H1 (cell line): ENCODE results near the gene AARSD1. TPM values are rescaled to one million over a fixed set of nuclear protein-coding genes. Genes with fewer than 3 reads are reported as not detected.

Source experiments
- CTCF ChIA-PET: fragments of 300-600 bp; sonication (Branson Sonifier 250); formaldehyde crosslinking; loops from one replicate; lab custom pipeline; 2021; ENCODE audit not compliant: partially characterized antibody; lab: Charles Lee
- POLR2A ChIA-PET: fragments of 300-600 bp; sonication (Branson Sonifier 250); formaldehyde crosslinking; loops from one replicate; lab custom pipeline; 2021; ENCODE audit warnings: inconsistent platforms; ENCODE audit not compliant: partially characterized antibody; lab: Charles Lee
- DNase-seq, 2 experiments: peaks; one replicate each; pipeline versions ENCODE4 v3.0.0 to v3.0.0-alpha.2; 2010 to 2022; ENCODE audit warnings: low spot score in 2 of 2, low read depth in 1 of 2, mixed read lengths in 1 of 2
- FAIRE-seq: peaks from 2 replicates; lab custom pipeline; 2011; peaks lifted over from hg19 to GRCh38; lab: Jason Lieb, UNC
- H2AFZ ChIP-seq: 2 replicates; pipeline ENCODE4 v1.8.1; 2012; ENCODE audit warnings: low read length, inconsistent platforms
- H2AK5ac ChIP-seq: 2 replicates; pipeline ENCODE4 v1.6.1; 2013; ENCODE audit warnings: low read depth, low read length
- H2BK120ac ChIP-seq: replicated peaks from 2 replicates; pipeline ENCODE3; 2013; ENCODE audit warnings: low read depth, low read length, inconsistent platforms
- H2BK12ac ChIP-seq: 2 replicates; pipeline ENCODE4 v1.6.1; 2013; ENCODE audit warnings: low read depth, low read length
- H2BK15ac ChIP-seq: 2 replicates; pipeline ENCODE4 v1.6.1; 2013; ENCODE audit warnings: low read length
- H2BK20ac ChIP-seq: 2 replicates; pipeline ENCODE4 v1.6.1; 2013; ENCODE audit warnings: low read length
- H2BK5ac ChIP-seq: 2 replicates; pipeline ENCODE4 v1.6.1; 2013; ENCODE audit warnings: low read depth, low read length
- H3K14ac ChIP-seq: 2 replicates; pipeline ENCODE4 v1.6.1; 2013; ENCODE audit warnings: inconsistent platforms; ENCODE audit not compliant: insufficient read length
- H3K18ac ChIP-seq: 2 replicates; pipeline ENCODE4 v1.6.1; 2013; ENCODE audit warnings: low read length; ENCODE audit errors: extremely low read depth
- H3K23ac ChIP-seq: 2 replicates; pipeline ENCODE4 v1.6.1; 2013; ENCODE audit warnings: inconsistent platforms; ENCODE audit not compliant: insufficient read length
- H3K23me2 ChIP-seq: 2 replicates; pipeline ENCODE4 v1.6.1; 2013; ENCODE audit warnings: low read depth, low read length
- H3K27ac ChIP-seq: 2 replicates; pipeline ENCODE4 v1.6.1; 2011; ENCODE audit warnings: low read depth, low read length, inconsistent platforms
- H3K27me3 ChIP-seq, 4 experiments: replicated peaks in 1 of 4; 1 replicate in 1 of 4; 2 replicates in 3 of 4; pipeline versions ENCODE4 v1.6.1 to v1.8.1; 2011 to 2013; ENCODE audit warnings: low read length in 3 of 4, mild to moderate bottlenecking in 3 of 4, inconsistent platforms in 2 of 4, mixed read lengths in 2 of 4, moderate library complexity in 1 of 4; ENCODE audit not compliant: control insufficient read depth in 3 of 4, insufficient read depth in 3 of 4; ENCODE audit errors: extremely low read depth in 1 of 4
- H3K36me3 ChIP-seq, 4 experiments: 2 replicates each; pipeline versions ENCODE4 v1.6.1 to v1.8.1; 2011 to 2013; ENCODE audit warnings: mild to moderate bottlenecking in 4 of 4, low read length in 3 of 4, moderate library complexity in 2 of 4, control low read depth in 1 of 4, inconsistent platforms in 1 of 4; ENCODE audit not compliant: insufficient read depth in 4 of 4, control insufficient read depth in 2 of 4
- H3K4ac ChIP-seq: replicated peaks from 2 replicates; pipeline ENCODE3; 2013; ENCODE audit warnings: low read length, low read depth, mixed read lengths, inconsistent platforms; ENCODE audit not compliant: insufficient read length
- H3K4me1 ChIP-seq, 4 experiments: replicated peaks in 1 of 4; 1 replicate in 1 of 4; 2 replicates in 3 of 4; pipeline versions ENCODE4 v1.6.1 to v1.8.1; 2011 to 2013; ENCODE audit warnings: low read length in 3 of 4, inconsistent platforms in 2 of 4, mixed read lengths in 1 of 4; ENCODE audit not compliant: insufficient read depth in 4 of 4, control insufficient read depth in 3 of 4
- H3K4me2 ChIP-seq, 2 experiments: 2 replicates each; pipeline versions ENCODE4 v1.6.1 to v1.8.1; 2011 to 2013; ENCODE audit warnings: low read depth in 2 of 2, low read length in 2 of 2, control low read depth in 1 of 2, inconsistent platforms in 1 of 2, mild to moderate bottlenecking in 1 of 2; ENCODE audit not compliant: insufficient read depth in 1 of 2
- H3K4me3 ChIP-seq, 4 experiments: fragments of 200-600, 300-600 bp in 1 of 4; sonication (generic), shearing (Covaris generic), sonication (Bioruptor Twin) in 1 of 4; 2 replicates each; pipeline versions ENCODE4 v1.5.1 to v1.8.1; 2011 to 2016; ENCODE audit warnings: low read length in 4 of 4, low read depth in 3 of 4, control low read depth in 2 of 4, inconsistent platforms in 2 of 4, mild to moderate bottlenecking in 2 of 4, mixed read lengths in 1 of 4, moderate library complexity in 1 of 4; ENCODE audit not compliant: insufficient read depth in 2 of 4; ENCODE audit errors: extremely low read depth in 1 of 4
- H3K56ac ChIP-seq: replicated peaks from 2 replicates; pipeline ENCODE3; 2013; ENCODE audit warnings: low read depth, mild to moderate bottlenecking, mixed read lengths, low read length, inconsistent platforms; ENCODE audit not compliant: insufficient read length
- H3K79me1 ChIP-seq: 2 replicates; pipeline ENCODE4 v1.6.1; 2013; ENCODE audit warnings: low read depth, low read length, control low read depth
- H3K79me2 ChIP-seq, 2 experiments: 2 replicates each; pipeline versions ENCODE4 v1.6.1 to v1.8.1; 2012 to 2013; ENCODE audit warnings: low read length in 2 of 2, mild to moderate bottlenecking in 2 of 2, inconsistent platforms in 1 of 2; ENCODE audit not compliant: insufficient read depth in 2 of 2, control insufficient read depth in 1 of 2
- H3K9ac ChIP-seq, 4 experiments: replicated peaks in 1 of 4; 1 replicate in 1 of 4; 2 replicates in 3 of 4; pipeline versions ENCODE4 v1.6.1 to v1.8.1; 2011 to 2013; ENCODE audit warnings: low read depth in 3 of 4, low read length in 3 of 4, control low read depth in 2 of 4, mild to moderate bottlenecking in 2 of 4, moderate library complexity in 2 of 4, inconsistent platforms in 1 of 4; ENCODE audit errors: extremely low read depth in 1 of 4
- H3K9me3 ChIP-seq, 2 experiments: 2 replicates each; pipeline versions ENCODE4 v1.6.1 to v1.8.1; 2012 to 2013; ENCODE audit warnings: mild to moderate bottlenecking in 2 of 2, moderate library complexity in 2 of 2, control low read depth in 1 of 2, inconsistent platforms in 1 of 2, low read depth in 1 of 2, low read length in 1 of 2, mixed read lengths in 1 of 2; ENCODE audit not compliant: insufficient read depth in 2 of 2
- H4K20me1 ChIP-seq, 2 experiments: replicated peaks in 1 of 2; 2 replicates each; pipeline versions ENCODE3 to v1.8.1; 2011 to 2013; ENCODE audit warnings: inconsistent platforms in 2 of 2, low read length in 2 of 2, mild to moderate bottlenecking in 1 of 2; ENCODE audit not compliant: insufficient read depth in 2 of 2, control insufficient read depth in 1 of 2
- H4K5ac ChIP-seq: 2 replicates; pipeline ENCODE4 v1.6.1; 2013; ENCODE audit warnings: low read length, low read depth, mixed read lengths, inconsistent platforms; ENCODE audit not compliant: insufficient read length
- H4K8ac ChIP-seq: 2 replicates; pipeline ENCODE4 v1.8.0; 2013; ENCODE audit warnings: mild to moderate bottlenecking, moderate library complexity, low read length, inconsistent platforms; ENCODE audit not compliant: insufficient read depth; ENCODE audit errors: extremely low read depth
- H4K91ac ChIP-seq: replicated peaks from 2 replicates; pipeline ENCODE3; 2013; ENCODE audit warnings: low read length, mixed read lengths, inconsistent platforms; ENCODE audit not compliant: insufficient read length
- ATF3 ChIP-seq: IDR thresholded peaks from 2 replicates; pipeline ENCODE4 v1.6.1; 2011; ENCODE audit warnings: low read depth, mild to moderate bottlenecking, low read length; ENCODE audit not compliant: insufficient read depth
- BCL11A ChIP-seq, 2 experiments: IDR thresholded peaks; one replicate each; pipeline ENCODE4 v1.6.1; 2011; ENCODE audit warnings: low read depth in 2 of 2, low read length in 2 of 2, mild to moderate bottlenecking in 2 of 2
- CTBP2 ChIP-seq: IDR thresholded peaks from 2 replicates; pipeline ENCODE4 v1.7.0; 2011; ENCODE audit warnings: borderline replicate concordance, mild to moderate bottlenecking, moderate library complexity, mixed read lengths, low read length; ENCODE audit not compliant: insufficient read depth, insufficient read length
- KDM4A ChIP-seq: IDR thresholded peaks from one replicate; pipeline ENCODE4 v1.7.1; 2012; ENCODE audit warnings: low read depth, mild to moderate bottlenecking, moderate library complexity, low read length, inconsistent platforms; ENCODE audit not compliant: severe bottlenecking
- KDM5A ChIP-seq: fragments of 200-600 bp; IDR thresholded peaks from 2 replicates; pipeline ENCODE4 v1.7.1; 2012; ENCODE audit warnings: mild to moderate bottlenecking, low read length, inconsistent platforms, mixed read lengths
- POLR2AphosphoS5 ChIP-seq: IDR thresholded peaks from 2 replicates; pipeline ENCODE4 v1.6.1; 2011; ENCODE audit warnings: low read depth, low read length
- RAD21 ChIP-seq, 2 experiments: IDR thresholded peaks in 1 of 2; conservative IDR thresholded peaks in 1 of 2; 2 replicates each; pipeline ENCODE4 v1.6.1; 2011; ENCODE audit warnings: low read depth in 2 of 2, low read length in 2 of 2, improper control_type of control experiment in 1 of 2, inconsistent platforms in 1 of 2, mild to moderate bottlenecking in 1 of 2, moderate library complexity in 1 of 2
- SIN3A ChIP-seq, 2 experiments: IDR thresholded peaks in 1 of 2; conservative IDR thresholded peaks in 1 of 2; 2 replicates each; pipeline ENCODE4 v1.6.1; 2011 to 2012; ENCODE audit warnings: low read length in 2 of 2, improper control_type of control experiment in 1 of 2, low read depth in 1 of 2, mild to moderate bottlenecking in 1 of 2
- TBP ChIP-seq: IDR thresholded peaks from 2 replicates; pipeline ENCODE4 v1.6.1; 2011; ENCODE audit warnings: low read depth, low read length, improper control_type of control experiment
- WGBS, 2 experiments: shearing (Covaris generic) in 1 of 2; methylation state at CpG; one replicate each; pipeline versions ENCODE4 v1.1.6 to v1.1.7; 2013 to 2015; ENCODE audit warnings: low lambda C conversion rate in 2 of 2, mixed read lengths in 2 of 2, inconsistent platforms in 1 of 2, low coverage in 1 of 2, missing lambda C conversion rate in 1 of 2; ENCODE audit not compliant: insufficient replicate concordance in 2 of 2, insufficient coverage in 1 of 2, insufficient read length in 1 of 2; ENCODE audit errors: extremely low coverage in 1 of 2, missing lambda C conversion rate in 1 of 2; 5-methylcytosine and 5-hydroxymethylcytosine counted together
- polyA plus RNA-seq, 7 experiments: library from polyadenylated mRNA; depleted of rRNA in 3 of 7; stranded (reverse) in 5 of 7; unstranded in 2 of 7; fragments of >200 nt in 5 of 7; fragments of 200-250 nt in 2 of 7; gene quantifications; 1 replicate in 5 of 7; 2 replicates in 1 of 7; 4 replicates in 1 of 7; pipeline versions ENCODE4 v1.2.1 to v1.2.3, GENCODE V29; 2011 to 2013; ENCODE audit warnings: missing spikeins in 2 of 7, mixed read lengths in 2 of 7
- total RNA-seq: library from RNA; stranded (reverse); fragmentation: NEBNext Ultra II Directional; extraction: Animal tissue kit (Norgen Biotek cat#: 25700); gene quantifications from 2 replicates; pipeline ENCODE4 v1.2.1, GENCODE V29; 2021

AARSD1 gene
- total and polyA plus RNA-seq, 2 of the 8 experiments (the other 6 are each of a cell fraction or from before 2014, with no cell fraction given): 51.5 to 58.8 TPM

GRCh38 chr17:42980274-42980765 is 16.1 kb upstream of the AARSD1 start, which contains the start of gene RUNDC1:
Gene RUNDC1 (plus strand): TSS chr17:42980565. CDS start chr17:42980577, 12 bp downstream.
- H3K27me3 ChIP-seq: no peaks in the 10 kb centered on the region
- peak within 1 kb of the TSS; percentile 49 for H3K56ac ChIP-seq
- H2BK120ac ChIP-seq: no peak within 1 kb of the TSS
- peak within 1 kb of the TSS; percentile 72 to 96 (median 89) for H3K4me3 ChIP-seq
- peaks cover 10% of the 10 kb centered on the region for H3K23me2 ChIP-seq
- H2AK5ac ChIP-seq: 0 out of 2 replicates have a peak within 1 kb of the TSS, but pooled peaks have one; percentile 24
- H4K91ac ChIP-seq: peak within 1 kb of the TSS; percentile 22
- peak within 1 kb of the TSS; percentile 93 to 96 for H3K4me2 ChIP-seq
- H4K20me1 ChIP-seq: peaks cover 0 to 3% of the 10 kb centered on the region in 2 experiments
- H3K18ac ChIP-seq: peak within 1 kb of the TSS; percentile 48
- peak within 1 kb of the TSS; percentile 28; the same call in 1 of the 2 replicates for H2BK5ac ChIP-seq
- no peak within 1 kb of the TSS for H3K23ac ChIP-seq
- H3K14ac ChIP-seq: no peak within 1 kb of the TSS
- H3K9me3 ChIP-seq: no peaks in the 10 kb centered on the region
- no peak within 1 kb of the TSS for H2BK20ac ChIP-seq
- peaks cover 6% of the 10 kb centered on the region; the same call in 1 of the 2 replicates for H3K79me1 ChIP-seq
- DNase-seq (peak in 1 of 2 experiments; percentile 97), FAIRE-seq (no peak)
- peaks cover 0 to 2% (median 1%) of the 10 kb centered on the region in 4 experiments; a peak in 2 of 8 replicates for H3K36me3 ChIP-seq
- H3K4ac ChIP-seq: no peak within 1 kb of the TSS
- 3% methylated on average over 37 of the region's 39 CpGs; no CpG with 5 or more reads in 1 of the 2 experiments for WGBS, 2 experiments
- peak within 1 kb of the TSS; percentile 64; the same call in 1 of the 2 replicates for H2BK12ac ChIP-seq
- H2BK15ac ChIP-seq: peak within 1 kb of the TSS; percentile 48; the same call in 1 of the 2 replicates
- H3K27ac ChIP-seq: peak within 1 kb of the TSS; percentile 57; the same call in 1 of the 2 replicates
- peak within 1 kb of the TSS; percentile 74 to 85 (median 78) for H3K9ac ChIP-seq
- peak within 1 kb of the TSS; percentile 41 for H4K5ac ChIP-seq
- ChIA-PET POLR2A (interaction anchor here (1.0 to 4.6 kb wide), 6 partner anchors 11 to 39 kb away, joined by 3 to 45 read pairs (median 7); partner anchors contain the start of genes AARSD1 and RPL27), CTCF (interaction anchor here (0.9 to 1.1 kb wide), 3 partner anchors 13 to 136 kb away, joined by 3 to 6 read pairs (median 4); partner anchors contain the start of genes AOC2 and RPL27)
- peak within 1 kb of the TSS; percentile 64; the same call in 1 of the 2 replicates for H4K8ac ChIP-seq
- peaks cover 0 to 17% of the 10 kb centered on the region in 2 experiments; a peak in 3 of 4 replicates for H3K79me2 ChIP-seq
- H3K4me1 ChIP-seq: peaks cover 3 to 16% (median 4%) of the 10 kb centered on the region in 4 experiments; a peak in 5 of 7 replicates
- peak within 1 kb of the TSS; percentile 61 for H2AFZ ChIP-seq
- TF ChIP-seq KDM5A (no peak; the same call in 1 of the 2 replicates), RAD21 (IDR thresholded peaks at IDR 0.05 in 1 of 2, conservative IDR thresholded peaks at IDR 0.05 in 1 of 2; ENCODE audit: low read depth in 2 of 2, low read length in 2 of 2) (no peak), SIN3A (conservative IDR thresholded peaks at IDR 0.05 in 1 of 2, IDR thresholded peaks at IDR 0.05 in 1 of 2; ENCODE audit: low read depth in 1 of 2, low read length in 2 of 2) (peak; percentile 72 to 97; a peak in 3 of 4 replicates), POLR2AphosphoS5 (no peak), CTBP2 (no peak), ATF3 (no peak), TBP (peak; percentile 40; the same call in 1 of the 2 replicates), KDM4A (peak; percentile 45), BCL11A (IDR thresholded peaks at IDR 0.05; ENCODE audit: low read depth in 2 of 2, low read length in 2 of 2) (no peak)
